Epithelial cell of proximal tubule (primary cell): ENCODE measurements around the gene STOX2. TPM values are rescaled to one million over a fixed set of nuclear protein-coding genes. Genes with fewer than 3 reads are reported as not detected.

Experiments used
- DNase-seq: peaks from one replicate; pipeline ENCODE4 v3.0.0-alpha.2; 2011; ENCODE audit warnings: low read depth
- H3K4me3 ChIP-seq: 2 replicates; pipeline ENCODE4 v1.5.1; 2011; ENCODE audit warnings: low read depth, mild to moderate bottlenecking, low read length
- total RNA-seq: library from RNA; depleted of rRNA; stranded (reverse); fragments of >200 nt; gene quantifications from 2 replicates; pipeline ENCODE4 v1.2.3, GENCODE V29; 2015
- TF ChIP-seq, protein P1 (sequence below): conservative IDR thresholded peaks from 2 replicates; pipeline ENCODE4 v1.5.1; 2012; ENCODE audit warnings: low read depth, mild to moderate bottlenecking, low read length

Gene STOX2
- total RNA-seq, 1 donor from 2014 or later: 4.3 TPM

DNA sequence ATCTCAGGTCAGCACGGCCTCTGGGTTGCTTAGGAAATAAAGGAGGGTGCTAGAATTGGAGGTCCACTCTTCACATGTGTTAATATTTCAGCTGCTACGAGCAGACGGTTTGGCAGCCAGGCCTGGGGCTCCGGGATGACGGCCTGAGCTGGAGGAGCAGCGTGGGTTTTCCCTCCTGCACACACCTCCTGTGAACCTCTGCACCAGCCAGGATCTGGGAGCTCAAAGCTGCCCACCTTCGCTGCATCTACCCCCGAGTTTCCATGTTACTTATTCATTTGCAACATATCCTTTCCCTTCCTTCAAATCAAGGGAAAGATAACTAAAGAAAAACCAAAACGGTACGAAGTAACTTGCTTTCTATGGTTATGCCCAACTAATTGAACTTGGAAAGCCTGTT lies 13.6 kb downstream of the STOX2 start:
- TF ChIP-seq, protein P1, sequence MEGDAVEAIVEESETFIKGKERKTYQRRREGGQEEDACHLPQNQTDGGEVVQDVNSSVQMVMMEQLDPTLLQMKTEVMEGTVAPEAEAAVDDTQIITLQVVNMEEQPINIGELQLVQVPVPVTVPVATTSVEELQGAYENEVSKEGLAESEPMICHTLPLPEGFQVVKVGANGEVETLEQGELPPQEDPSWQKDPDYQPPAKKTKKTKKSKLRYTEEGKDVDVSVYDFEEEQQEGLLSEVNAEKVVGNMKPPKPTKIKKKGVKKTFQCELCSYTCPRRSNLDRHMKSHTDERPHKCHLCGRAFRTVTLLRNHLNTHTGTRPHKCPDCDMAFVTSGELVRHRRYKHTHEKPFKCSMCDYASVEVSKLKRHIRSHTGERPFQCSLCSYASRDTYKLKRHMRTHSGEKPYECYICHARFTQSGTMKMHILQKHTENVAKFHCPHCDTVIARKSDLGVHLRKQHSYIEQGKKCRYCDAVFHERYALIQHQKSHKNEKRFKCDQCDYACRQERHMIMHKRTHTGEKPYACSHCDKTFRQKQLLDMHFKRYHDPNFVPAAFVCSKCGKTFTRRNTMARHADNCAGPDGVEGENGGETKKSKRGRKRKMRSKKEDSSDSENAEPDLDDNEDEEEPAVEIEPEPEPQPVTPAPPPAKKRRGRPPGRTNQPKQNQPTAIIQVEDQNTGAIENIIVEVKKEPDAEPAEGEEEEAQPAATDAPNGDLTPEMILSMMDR: no peak
- no peak overlapping the region for H3K4me3 ChIP-seq
- DNase-seq: no peak

GRCh38 chr4:183919141-183919540 lies 14.0 kb downstream of the STOX2 start:
- TF ChIP-seq, protein P1: no peak
- DNase-seq: no peak
- no peak overlapping the region for H3K4me3 ChIP-seq

GRCh38 chr4:183920512-183920911 lies 15.4 kb downstream of the STOX2 start:
- H3K4me3 ChIP-seq: no peak overlapping the region
- TF ChIP-seq, protein P1: no peak
- no peak for DNase-seq

DNA sequence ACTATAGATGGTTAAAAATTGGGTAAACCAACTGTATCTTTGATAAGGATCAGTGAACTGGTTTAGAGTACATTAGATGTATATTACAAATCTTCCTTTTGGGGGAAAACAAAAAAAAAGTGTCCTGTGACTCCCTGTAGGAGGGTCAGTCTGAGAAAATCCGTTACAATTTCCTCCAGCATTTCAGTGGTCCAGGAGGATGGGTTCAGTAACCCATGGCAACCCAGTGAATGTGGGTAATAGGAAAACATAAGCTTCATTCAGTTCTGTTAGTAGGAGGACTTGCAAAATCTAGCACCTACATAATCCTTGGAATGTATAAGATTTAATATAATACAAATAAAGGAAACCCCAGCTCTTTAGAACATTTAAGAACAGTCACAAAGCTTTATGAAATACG lies 16.2 kb downstream of the STOX2 start:
- no peak overlapping the region for H3K4me3 ChIP-seq
- TF ChIP-seq, protein P1: no peak
- no peak for DNase-seq

DNA sequence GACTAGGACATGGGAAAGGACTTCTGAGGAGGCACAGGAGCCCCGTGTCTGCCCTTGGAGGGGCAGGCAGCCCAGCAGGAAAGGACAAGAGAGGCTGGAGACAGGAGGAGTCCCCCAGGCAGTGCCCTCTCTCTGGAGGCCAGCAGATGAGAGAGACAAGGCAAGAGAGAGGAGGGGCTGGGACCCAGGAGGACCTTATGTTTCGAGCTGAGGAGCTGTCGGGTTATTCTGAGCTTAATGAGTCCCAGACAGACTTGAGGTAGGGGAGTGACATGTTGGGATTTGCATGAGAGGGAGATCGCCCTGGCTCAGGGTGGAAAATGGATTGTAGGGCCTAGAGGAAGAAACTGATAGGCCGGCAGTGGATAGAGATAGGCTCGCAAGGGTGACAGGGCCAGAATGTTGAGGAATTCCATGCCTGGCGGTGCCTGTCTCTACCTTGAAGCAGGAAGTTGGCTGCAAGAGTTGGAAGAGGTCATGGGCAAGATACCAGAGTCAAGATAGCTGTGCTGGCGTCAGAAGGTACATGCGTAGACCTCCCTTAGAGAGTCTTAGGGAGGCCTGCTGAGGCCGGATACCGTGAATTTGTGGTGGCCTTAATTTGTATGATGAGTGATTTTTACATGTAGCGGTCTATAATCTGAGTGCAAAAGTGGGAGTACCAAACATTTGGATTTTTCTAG lies 19.4 kb downstream of the STOX2 start:
- TF ChIP-seq, protein P1: no peak
- no peak overlapping the region for H3K4me3 ChIP-seq
- no peak for DNase-seq

- H3K4me3 ChIP-seq: no peak overlapping the region
- TF ChIP-seq, protein P1: no peak
- no peak for DNase-seq
Measured at GRCh38 chr4:183926950-183927349, 21.8 kb downstream of the STOX2 start.

DNA sequence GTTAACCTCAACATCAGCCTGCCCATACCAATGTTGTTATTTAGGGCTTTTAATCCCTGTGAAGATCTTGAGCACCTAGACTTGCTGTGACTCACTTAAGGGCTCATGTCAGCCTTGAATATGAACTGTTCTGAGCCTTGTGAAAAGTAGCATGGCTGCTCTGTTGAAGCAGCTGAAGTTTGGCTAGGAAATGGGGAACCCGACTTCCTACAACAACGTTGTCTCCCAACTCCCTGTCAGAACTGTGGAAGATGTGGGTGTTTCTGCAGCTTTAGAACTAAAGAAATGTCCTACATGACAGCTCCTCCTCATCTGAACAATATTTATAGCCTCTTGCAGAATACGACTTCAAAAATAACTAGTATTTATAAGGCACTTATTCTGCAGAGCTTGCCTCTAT lies 27.5 kb downstream of the STOX2 start:
- H3K4me3 ChIP-seq: no peak overlapping the region
- TF ChIP-seq, protein P1: no peak
- DNase-seq: no peak
